Uterus (tissue), 4 donors: ENCODE data around the gene ACTA2. TPM values are rescaled to one million over a fixed set of nuclear protein-coding genes. Genes with fewer than 3 reads are reported as not detected.

Experiments used
- DNase-seq, 2 donors: peaks; one replicate each; pipeline ENCODE4 v3.0.0-alpha.2; 2019 to 2020
- H3K27ac ChIP-seq, 2 donors: fragments of 200-600 bp; sonication (generic); 1 replicate in 1 of 2; 2 replicates in 1 of 2; pipeline ENCODE4 v1.5.1; 2016 to 2018
- H3K27me3 ChIP-seq, 2 donors: fragments of 200-600 bp; sonication (generic); one replicate each; pipeline ENCODE4 v1.5.1; 2018 to 2019; ENCODE audit warnings: control low read depth in 1 of 2
- H3K36me3 ChIP-seq, 2 donors: fragments of 200-600 bp; sonication (generic); one replicate each; pipeline ENCODE4 v1.5.1; 2019; ENCODE audit warnings: control low read depth in 1 of 2
- H3K4me1 ChIP-seq, 2 donors: fragments of 200-600 bp; sonication (generic); one replicate each; pipeline ENCODE4 v1.5.1; 2018 to 2019; ENCODE audit warnings: control low read depth in 1 of 2
- H3K4me3 ChIP-seq, 2 donors: fragments of 200-600 bp; sonication (generic); 1 replicate in 1 of 2; 2 replicates in 1 of 2; pipeline ENCODE4 v1.5.1; 2018 to 2019; ENCODE audit warnings: mild to moderate bottlenecking in 1 of 2
- H3K9me3 ChIP-seq, 2 donors: fragments of 200-600 bp; sonication (generic); one replicate each; pipeline ENCODE4 v1.5.1; 2019; ENCODE audit warnings: control low read depth in 1 of 2
- POLR2A ChIP-seq, 2 donors: fragments of 450-650 bp; IDR thresholded peaks; one replicate each; pipeline ENCODE4 v1.6.1; 2016; ENCODE audit warnings: antibody characterized with exemption in 2 of 2, mild to moderate bottlenecking in 1 of 2, moderate library complexity in 1 of 2
- intact Hi-C: fragments of 100-400 bp; cut with DNase I; formaldehyde crosslinking; loops from one replicate; pipeline ENCODE4 v1.15.1; 2023; ENCODE audit warnings: low total_unique reads
- total RNA-seq, 4 donors: library from RNA; depleted of rRNA in 3 of 4; stranded (reverse); fragments of >200 nt in 3 of 4; gene quantifications; one replicate each; pipeline versions ENCODE4 v1.1.0 to v1.2.4, GENCODE V29; 2014 to 2023
- TF ChIP-seq, protein P1 (sequence below), 4 experiments: fragments of 200-600 bp in 2 of 4; fragments of 450-650 bp in 2 of 4; sonication (generic) in 2 of 4; IDR thresholded peaks; one replicate each; pipeline ENCODE4 v1.5.1; 2016 to 2019; ENCODE audit warnings: antibody characterized with exemption in 4 of 4, mild to moderate bottlenecking in 2 of 4, moderate library complexity in 1 of 4
- donor health status: DM: yes; HTN: yes; CAD: no.

Gene ACTA2
- total RNA-seq, 4 donors from 2014 or later: 2,685 to 5,347 (median 3,837) TPM

GRCh38 chr10:88963318-88963717 lies 10.7 kb upstream of the ACTA2 start:
- Histone ChIP-seq H3K9me3 (no peaks in the 10 kb centered on the region), H3K27ac (no peak overlapping the region), H3K27me3 (no peaks in the 10 kb centered on the region), H3K4me3 (no peak overlapping the region), H3K4me1 (no peaks in the 10 kb centered on the region), H3K36me3 (no peaks in the 10 kb centered on the region)
- no peak for DNase-seq
- TF ChIP-seq POLR2A (IDR thresholded peaks at IDR 0.05): no peak
- TF ChIP-seq, protein P1, sequence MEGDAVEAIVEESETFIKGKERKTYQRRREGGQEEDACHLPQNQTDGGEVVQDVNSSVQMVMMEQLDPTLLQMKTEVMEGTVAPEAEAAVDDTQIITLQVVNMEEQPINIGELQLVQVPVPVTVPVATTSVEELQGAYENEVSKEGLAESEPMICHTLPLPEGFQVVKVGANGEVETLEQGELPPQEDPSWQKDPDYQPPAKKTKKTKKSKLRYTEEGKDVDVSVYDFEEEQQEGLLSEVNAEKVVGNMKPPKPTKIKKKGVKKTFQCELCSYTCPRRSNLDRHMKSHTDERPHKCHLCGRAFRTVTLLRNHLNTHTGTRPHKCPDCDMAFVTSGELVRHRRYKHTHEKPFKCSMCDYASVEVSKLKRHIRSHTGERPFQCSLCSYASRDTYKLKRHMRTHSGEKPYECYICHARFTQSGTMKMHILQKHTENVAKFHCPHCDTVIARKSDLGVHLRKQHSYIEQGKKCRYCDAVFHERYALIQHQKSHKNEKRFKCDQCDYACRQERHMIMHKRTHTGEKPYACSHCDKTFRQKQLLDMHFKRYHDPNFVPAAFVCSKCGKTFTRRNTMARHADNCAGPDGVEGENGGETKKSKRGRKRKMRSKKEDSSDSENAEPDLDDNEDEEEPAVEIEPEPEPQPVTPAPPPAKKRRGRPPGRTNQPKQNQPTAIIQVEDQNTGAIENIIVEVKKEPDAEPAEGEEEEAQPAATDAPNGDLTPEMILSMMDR (IDR thresholded peaks at IDR 0.05): no peak
- intact Hi-C loops: no loop called here

- intact Hi-C loops: no loop called here
- no peaks in the 10 kb centered on the region for H3K9me3 ChIP-seq
- no peaks in the 10 kb centered on the region for H3K27me3 ChIP-seq
- H3K36me3 ChIP-seq: no peaks in the 10 kb centered on the region
- TF ChIP-seq POLR2A (IDR thresholded peaks at IDR 0.05): no peak
- TF ChIP-seq, protein P1 (IDR thresholded peaks at IDR 0.05): no peak
- DNase-seq: no peak
- no peaks in the 10 kb centered on the region for H3K4me1 ChIP-seq
- H3K27ac ChIP-seq: no peak overlapping the region
- H3K4me3 ChIP-seq: no peak overlapping the region
Measured at GRCh38 chr10:88962336-88962735, 9.8 kb upstream of the ACTA2 start.

- Histone ChIP-seq H3K27ac (no peak overlapping the region), H3K9me3 (no peaks in the 10 kb centered on the region), H3K36me3 (no peaks in the 10 kb centered on the region), H3K4me1 (no peaks in the 10 kb centered on the region), H3K4me3 (no peak overlapping the region), H3K27me3 (no peaks in the 10 kb centered on the region)
- intact Hi-C loops: no loop called here
- TF ChIP-seq, protein P1 (IDR thresholded peaks at IDR 0.05): no peak
- TF ChIP-seq POLR2A (IDR thresholded peaks at IDR 0.05): no peak
- DNase-seq: no peak
Measured at GRCh38 chr10:88961266-88961665, 8.7 kb upstream of the ACTA2 start.

DNA sequence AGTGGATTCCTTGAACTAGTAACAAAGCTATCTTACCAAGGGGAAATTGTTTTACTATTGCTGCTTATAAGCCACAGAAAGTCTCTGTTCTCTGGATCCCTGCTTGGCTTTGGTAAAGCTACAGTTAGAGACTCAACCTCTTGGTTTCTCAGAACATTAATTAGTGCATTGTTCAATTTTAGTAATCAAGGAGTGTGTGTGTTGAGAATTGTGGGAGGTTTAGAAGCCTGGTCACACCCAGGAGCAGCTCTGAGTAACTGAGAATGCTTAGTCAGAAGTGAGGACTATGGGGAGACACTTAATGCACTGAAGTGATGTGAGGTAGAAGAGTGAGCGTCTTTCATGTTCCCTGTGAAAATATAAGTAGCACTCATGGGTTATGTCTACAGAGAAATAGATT lies 8.2 kb upstream of the ACTA2 start:
- Histone ChIP-seq H3K4me3 (no peak overlapping the region), H3K36me3 (no peaks in the 10 kb centered on the region), H3K4me1 (no peaks in the 10 kb centered on the region), H3K27ac (no peak overlapping the region), H3K9me3 (no peaks in the 10 kb centered on the region), H3K27me3 (no peaks in the 10 kb centered on the region)
- TF ChIP-seq, protein P1 (IDR thresholded peaks at IDR 0.05): no peak
- no peak for TF ChIP-seq POLR2A (IDR thresholded peaks at IDR 0.05)
- intact Hi-C loops: no loop called here
- DNase-seq: no peak

GRCh38 chr10:88958721-88959120 lies 6.1 kb upstream of the ACTA2 start:
- Histone ChIP-seq H3K4me3 (no peak overlapping the region), H3K36me3 (no peaks in the 10 kb centered on the region), H3K9me3 (no peaks in the 10 kb centered on the region), H3K27ac (no peak overlapping the region), H3K27me3 (no peaks in the 10 kb centered on the region), H3K4me1 (peaks cover 0 to 4% of the 10 kb centered on the region in 2 donors)
- TF ChIP-seq, protein P1 (IDR thresholded peaks at IDR 0.05): no peak
- TF ChIP-seq POLR2A (IDR thresholded peaks at IDR 0.05): no peak
- intact Hi-C loops: no loop called here
- DNase-seq: no peak
